ENCODE data around the gene DNAJC8.

Gene DNAJC8

GRCh38 chr1:28249013-28249865, 16.4 kb upstream of the DNAJC8 start:
- DNase-seq = peak; percentile 11 to 16

- peak; percentile 36 to 44 for DNase-seq
These were observed 15.6 kb upstream of the DNAJC8 start for GRCh38 chr1:28248273-28249012.

- no peak for DNase-seq
These were observed 14.9 kb upstream of the DNAJC8 start for GRCh38 chr1:28247612-28248272.

- no peak for DNase-seq
These were observed 13.6 kb upstream of the DNAJC8 start for GRCh38 chr1:28246427-28246832.

GRCh38 chr1:28244549-28245251, 11.9 kb upstream of the DNAJC8 start:
- DNase-seq = no peak

- DNase-seq = no peak
These were observed 11.0 kb upstream of the DNAJC8 start for GRCh38 chr1:28243685-28244311.

- no peak for DNase-seq
These were observed 8.9 kb upstream of the DNAJC8 start for GRCh38 chr1:28241638-28242241.

- DNase-seq = no peak
These were observed 7.2 kb upstream of the DNAJC8 start for GRCh38 chr1:28240024-28240423.

- DNase-seq = no peak
These were observed 6.2 kb upstream of the DNAJC8 start for GRCh38 chr1:28239004-28239403.

- DNase-seq = no peak
These were observed 4.0 kb upstream of the DNAJC8 start for GRCh38 chr1:28236656-28237322.

GRCh38 chr1:28235755-28236655, 3.2 kb upstream of the DNAJC8 start, which contains the start of gene ATP5IF1:
ATP5IF1 (plus strand) TSS chr1:28236124; CDS start chr1:28236184, 60 bp downstream.
- peak; percentile 94 to 95 for DNase-seq

- no peak for DNase-seq
These were observed 406 bp upstream of the DNAJC8 start for GRCh38 chr1:28233264-28233606.

GRCh38 chr1:28229996-28230395, 2.8 kb downstream of the DNAJC8 start:
- no peak for DNase-seq

GRCh38 chr1:28229089-28229488, 3.7 kb downstream of the DNAJC8 start:
- no peak for DNase-seq

GRCh38 chr1:28213315-28213714, 19.5 kb downstream of the DNAJC8 start:
- no peak for DNase-seq

- no peak for DNase-seq
These were observed 23.1 kb downstream of the DNAJC8 start for GRCh38 chr1:28209700-28210099.

- peak in 1 of 2 experiments; percentile 36 for DNase-seq
These were observed 23.9 kb downstream of the DNAJC8 start for GRCh38 chr1:28208818-28209441.

GRCh38 chr1:28205243-28205642, 27.6 kb downstream of the DNAJC8 start:
- DNase-seq = no peak

- no peak for DNase-seq
These were observed 32.5 kb downstream of the DNAJC8 start for GRCh38 chr1:28200234-28200873.
